Iris pigment epithelial cell (primary cell): ENCODE measurements around the gene ILK.

Experiments
- DNase-seq: peaks from one replicate; pipeline ENCODE4 v3.0.0-alpha.2; 2011; ENCODE audit warnings: low read depth

ILK gene

DNA sequence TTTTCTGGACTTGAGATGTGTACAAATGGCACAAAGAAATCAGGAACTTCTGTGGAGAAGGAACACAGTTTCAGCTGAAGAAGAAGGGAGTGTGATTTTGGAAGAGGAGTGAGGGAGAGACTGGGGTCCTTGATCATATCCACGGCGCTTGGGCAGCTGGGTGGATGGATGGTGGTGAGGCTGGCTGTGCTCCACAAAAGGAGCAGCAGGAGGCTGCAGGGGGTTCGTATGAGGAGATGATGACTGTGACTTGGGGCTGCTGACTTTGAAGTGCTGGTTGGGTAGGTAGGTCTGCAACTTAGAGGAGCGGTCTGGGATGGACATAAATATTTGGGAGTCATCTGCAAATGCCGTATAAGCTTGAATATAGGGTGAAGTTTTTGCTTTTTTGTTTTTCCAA lies 53.4 kb downstream of the ILK start:
- DNase-seq: no peak

DNA sequence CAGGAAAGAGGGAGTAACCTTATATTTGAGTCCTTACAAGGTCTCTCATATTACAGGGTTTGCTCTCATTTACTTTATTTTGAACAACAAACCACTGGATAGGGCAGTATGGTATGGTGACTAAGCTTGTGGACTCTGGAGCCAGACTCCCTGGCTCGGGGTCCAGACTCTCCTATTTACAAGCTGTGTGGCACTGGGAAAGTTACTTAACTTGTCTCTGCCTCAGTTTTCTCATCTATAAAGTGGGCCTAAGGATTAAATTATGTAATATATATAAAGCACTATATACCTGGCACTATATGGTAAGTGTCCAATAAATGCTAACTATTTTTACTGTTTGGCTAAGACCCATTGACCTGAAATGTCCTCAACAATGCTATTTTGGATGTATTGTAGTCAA lies 53.8 kb downstream of the ILK start:
- DNase-seq: peak; percentile 11

DNA sequence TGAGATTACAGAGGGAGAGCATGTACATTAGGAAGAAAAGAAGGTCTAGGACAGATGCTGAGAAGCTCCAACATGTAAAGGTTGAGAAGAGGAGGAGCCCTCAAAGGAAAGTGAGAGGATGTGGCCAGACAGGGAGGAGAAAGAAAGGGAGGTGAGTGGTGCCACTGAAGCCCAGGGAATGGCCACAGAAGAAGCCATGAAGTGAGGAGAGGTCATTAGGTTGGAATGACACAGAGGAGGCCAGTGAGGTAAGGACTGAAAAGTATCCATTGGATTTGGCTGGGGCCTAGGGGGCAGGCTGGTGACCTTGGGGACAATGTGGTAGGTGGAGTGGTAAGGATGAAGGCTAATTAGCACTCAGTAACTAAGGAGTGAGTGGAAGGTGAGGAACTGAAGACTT lies 55.1 kb downstream of the ILK start:
- no peak for DNase-seq
